Left ventricle myocardium inferior (tissue), 1 donor: ENCODE results near the gene CCDC33. TPM values are rescaled to one million over a fixed set of nuclear protein-coding genes. Genes with fewer than 3 reads are reported as not detected.

Experiments
- DNase-seq: peaks from one replicate; pipeline ENCODE4 v3.0.0-alpha.2; 2020
- H3K27ac ChIP-seq: fragments of 200-600 bp; replicated peaks from 2 replicates; pipeline ENCODE4 v1.8.0; 2021
- H3K27me3 ChIP-seq: fragments of 200-600 bp; 2 replicates; pipeline ENCODE4 v1.8.0; 2021; ENCODE audit warnings: low read depth
- H3K36me3 ChIP-seq: fragments of 200-600 bp; 2 replicates; pipeline ENCODE4 v1.8.0; 2021
- H3K4me1 ChIP-seq: fragments of 200-600 bp; 2 replicates; pipeline ENCODE4 v1.8.0; 2021
- H3K4me3 ChIP-seq: fragments of 200-600 bp; 2 replicates; pipeline ENCODE4 v1.8.0; 2021; ENCODE audit warnings: mild to moderate bottlenecking, moderate library complexity
- H3K9me3 ChIP-seq: fragments of 200-600 bp; replicated peaks from 2 replicates; pipeline ENCODE4 v1.8.0; 2021
- CTCF ChIP-seq: fragments of 200-600 bp; IDR thresholded peaks from 2 replicates; pipeline ENCODE4 v1.8.0; 2021; ENCODE audit warnings: antibody characterized with exemption, mild to moderate bottlenecking, borderline replicate concordance
- intact Hi-C: fragments of 100-400 bp; cut with micrococcal nuclease; formaldehyde crosslinking; loops from one replicate; pipeline ENCODE4 v1.11.0; 2022
- total RNA-seq: library from RNA; stranded (reverse); fragmentation: NEBNext Ultra II Directional; extraction: Animal tissue kit (Norgen Biotek cat#: 25700); gene quantifications from one replicate; pipeline ENCODE4 v1.2.1, GENCODE V29; 2021
- donor health status: DM: no; HTN: yes; CAD: no; lungs with severe emphysema.

The CCDC33 gene
- total RNA-seq, 1 donor from 2014 or later: 0.11 TPM

- intact Hi-C loops: loop anchor here (10.0 kb wide), 1 partner anchor 257 kb away; no protein-coding TSS in a partner anchor
- H3K27ac ChIP-seq: no peak overlapping the region
These were observed 142.0 kb downstream of the CCDC33 start for GRCh38 chr15:74377831-74378766.

GRCh38 chr15:74378848-74379247 lies 142.7 kb downstream of the CCDC33 start:
- Histone ChIP-seq H3K4me3 (no peak overlapping the region), H3K36me3 (no peaks in the 10 kb centered on the region), H3K9me3 (no peaks in the 10 kb centered on the region), H3K4me1 (peaks cover 26% of the 10 kb centered on the region), H3K27me3 (peaks cover 6% of the 10 kb centered on the region), H3K27ac (no peak overlapping the region)
- intact Hi-C loops: loop anchor here (10.0 kb wide), 1 partner anchor 256 kb away; no protein-coding TSS in a partner anchor
- no peak for DNase-seq
- no peak for TF ChIP-seq CTCF

More at GRCh38 chr15:74377831-74378766, 142.0 kb downstream of the CCDC33 start:
- no peak for DNase-seq
- TF ChIP-seq CTCF: no peak
- Histone ChIP-seq H3K4me3 (no peak overlapping the region), H3K27me3 (peaks cover 8% of the 10 kb centered on the region), H3K36me3 (no peaks in the 10 kb centered on the region), H3K9me3 (no peaks in the 10 kb centered on the region), H3K4me1 (peaks cover 31% of the 10 kb centered on the region)

- H3K4me3 ChIP-seq: no peak overlapping the region
- no peaks in the 10 kb centered on the region for H3K9me3 ChIP-seq
- intact Hi-C loops: loop anchor here (5.0 to 10.0 kb wide), 2 partner anchors 57 to 104 kb away; no protein-coding TSS in a partner anchor
- no peak overlapping the region for H3K27ac ChIP-seq
- peaks cover 29% of the 10 kb centered on the region for H3K4me1 ChIP-seq
- H3K27me3 ChIP-seq: peaks cover 6% of the 10 kb centered on the region
- TF ChIP-seq CTCF: no peak
- H3K36me3 ChIP-seq: no peaks in the 10 kb centered on the region
- DNase-seq: no peak
These were observed 144.4 kb downstream of the CCDC33 start for GRCh38 chr15:74380361-74381189.

- intact Hi-C loops: loop anchor here (5.0 to 10.0 kb wide), 2 partner anchors 56 to 104 kb away; no protein-coding TSS in a partner anchor
These were observed 145.0 kb downstream of the CCDC33 start for GRCh38 chr15:74381190-74381453.

More at GRCh38 chr15:74381190-74381453, 145.0 kb downstream of the CCDC33 start:
- H3K27ac ChIP-seq: no peak overlapping the region
- no peak for DNase-seq
- H3K4me3 ChIP-seq: no peak overlapping the region
- no peaks in the 10 kb centered on the region for H3K9me3 ChIP-seq
- H3K4me1 ChIP-seq: peaks cover 34% of the 10 kb centered on the region
- peaks cover 6% of the 10 kb centered on the region for H3K27me3 ChIP-seq
- TF ChIP-seq CTCF: no peak
- H3K36me3 ChIP-seq: no peaks in the 10 kb centered on the region
